SK-N-MC (cell line): ENCODE measurements around the gene CPXM2.

ENCODE experiments used
- DNase-seq: peaks from one replicate; pipeline ENCODE4 v3.0.0-alpha.2; 2011; ENCODE audit warnings: low read depth, low spot score
- H3K27ac ChIP-seq: fragments of 200-600 bp; sonication (generic); 2 replicates; pipeline ENCODE4 v1.5.1; 2016; ENCODE audit warnings: mixed run types
- H3K36me3 ChIP-seq: fragments of 200-600 bp; sonication (generic); 2 replicates; pipeline ENCODE4 v1.6.1; 2017; ENCODE audit warnings: antibody characterized with exemption, low read length, mixed read lengths; ENCODE audit not compliant: insufficient read depth
- H3K4me3 ChIP-seq: fragments of 200-600 bp; sonication (generic); 2 replicates; pipeline ENCODE4 v1.5.1; 2016
- H3K9ac ChIP-seq: fragments of 200-600 bp; sonication (generic); 2 replicates; pipeline ENCODE4 v1.8.0; 2017; ENCODE audit warnings: mixed run types, mixed read lengths; ENCODE audit not compliant: insufficient read length
- H3K9me3 ChIP-seq: fragments of 200-600 bp; sonication (generic); 2 replicates; pipeline ENCODE4 v1.6.1; 2017; ENCODE audit warnings: low read depth, mild to moderate bottlenecking, antibody characterized with exemption, low read length, moderate library complexity, mixed read lengths
- EZH2 ChIP-seq: fragments of 200-600 bp; sonication (generic); IDR thresholded peaks from one replicate; pipeline ENCODE4 v1.6.1; 2017; ENCODE audit warnings: antibody characterized with exemption
- FOXP2 ChIP-seq: optimal IDR thresholded peaks from 2 replicates; pipeline ENCODE3; 2011; ENCODE audit warnings: mild to moderate bottlenecking, moderate library complexity; ENCODE audit not compliant: insufficient read depth; ENCODE audit errors: extremely low read length, control extremely low read depth
- POLR2AphosphoS5 ChIP-seq: IDR thresholded peaks from 2 replicates; pipeline ENCODE4 v1.6.1; 2012; ENCODE audit warnings: mild to moderate bottlenecking, low read depth, low read length, borderline replicate concordance

CPXM2 gene

DNA sequence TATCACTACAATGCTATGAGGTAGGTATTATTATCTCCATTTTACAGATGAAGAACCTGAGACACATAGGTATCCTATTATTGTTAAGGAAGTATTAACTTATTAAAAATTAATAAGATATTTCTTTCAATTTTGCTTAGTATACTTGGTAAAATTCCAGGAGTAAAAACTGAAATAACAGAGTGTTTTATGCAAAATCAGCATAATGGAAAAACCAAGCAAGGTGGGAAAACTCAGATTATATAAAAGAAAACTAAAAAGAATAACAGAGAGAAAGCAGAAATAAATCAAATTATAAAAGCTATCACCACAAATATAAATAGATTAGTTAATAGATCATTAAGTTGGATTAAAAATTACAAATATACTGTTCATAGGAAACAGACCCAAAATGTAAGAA lies 82.0 kb downstream of the CPXM2 start:
- Histone ChIP-seq H3K9me3 (no peaks in the 10 kb centered on the region), H3K4me3 (no peak overlapping the region), H3K9ac (no peak overlapping the region), H3K36me3 (no peaks in the 10 kb centered on the region), H3K27ac (no peak overlapping the region)
- no peak for TF ChIP-seq FOXP2
- TF ChIP-seq POLR2AphosphoS5, result no peak
- TF ChIP-seq EZH2, result no peak
- DNase-seq, result no peak

DNA sequence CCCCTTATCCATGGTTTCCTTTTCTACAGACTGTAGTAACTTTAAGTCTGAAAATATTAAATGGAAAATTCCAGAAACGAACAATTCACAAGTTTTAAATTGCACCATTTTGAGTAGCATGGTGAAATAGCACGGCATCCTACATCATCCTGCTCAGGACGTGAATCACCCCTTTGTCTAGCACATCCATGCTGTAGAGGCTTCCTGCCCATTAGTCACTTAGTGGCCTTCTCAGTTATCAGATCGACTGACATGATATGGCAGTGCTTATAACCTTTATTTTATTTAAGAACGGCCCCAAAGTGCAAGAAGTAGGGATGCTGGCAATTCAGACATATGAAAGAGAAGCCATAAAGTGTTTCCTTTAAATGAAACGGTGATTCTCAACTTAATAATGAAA lies 82.7 kb downstream of the CPXM2 start:
- no peak overlapping the region for H3K27ac ChIP-seq
- H3K4me3 ChIP-seq, result no peak overlapping the region
- TF ChIP-seq EZH2 (no peak), FOXP2 (no peak), POLR2AphosphoS5 (no peak)
- no peaks in the 10 kb centered on the region for H3K9me3 ChIP-seq
- H3K9ac ChIP-seq, result no peak overlapping the region
- no peaks in the 10 kb centered on the region for H3K36me3 ChIP-seq
- DNase-seq, result no peak

DNA sequence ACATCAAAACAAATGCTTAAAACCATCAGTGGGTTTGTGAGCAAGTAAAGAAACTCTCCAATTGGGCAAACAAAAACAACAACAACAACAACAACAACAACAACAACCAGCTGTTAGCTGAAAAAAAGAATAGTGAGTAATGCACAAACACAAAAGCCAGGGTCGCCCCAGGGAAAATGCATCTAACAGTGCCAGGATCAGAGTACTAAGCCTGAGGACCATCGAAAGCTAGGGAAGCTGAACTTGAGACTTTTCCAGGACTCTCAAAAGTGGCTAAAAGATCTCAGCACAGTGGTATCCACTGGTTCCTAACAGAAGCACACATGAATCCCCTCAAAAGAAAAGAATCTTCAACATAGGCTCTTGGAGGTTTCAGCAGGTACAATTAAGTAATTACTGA lies 83.3 kb downstream of the CPXM2 start:
- no peaks in the 10 kb centered on the region for H3K9me3 ChIP-seq
- H3K4me3 ChIP-seq, result no peak overlapping the region
- no peak overlapping the region for H3K27ac ChIP-seq
- no peak for DNase-seq
- no peak overlapping the region for H3K9ac ChIP-seq
- TF ChIP-seq FOXP2, result no peak
- TF ChIP-seq POLR2AphosphoS5, result no peak
- no peak for TF ChIP-seq EZH2
- H3K36me3 ChIP-seq, result no peaks in the 10 kb centered on the region

DNA sequence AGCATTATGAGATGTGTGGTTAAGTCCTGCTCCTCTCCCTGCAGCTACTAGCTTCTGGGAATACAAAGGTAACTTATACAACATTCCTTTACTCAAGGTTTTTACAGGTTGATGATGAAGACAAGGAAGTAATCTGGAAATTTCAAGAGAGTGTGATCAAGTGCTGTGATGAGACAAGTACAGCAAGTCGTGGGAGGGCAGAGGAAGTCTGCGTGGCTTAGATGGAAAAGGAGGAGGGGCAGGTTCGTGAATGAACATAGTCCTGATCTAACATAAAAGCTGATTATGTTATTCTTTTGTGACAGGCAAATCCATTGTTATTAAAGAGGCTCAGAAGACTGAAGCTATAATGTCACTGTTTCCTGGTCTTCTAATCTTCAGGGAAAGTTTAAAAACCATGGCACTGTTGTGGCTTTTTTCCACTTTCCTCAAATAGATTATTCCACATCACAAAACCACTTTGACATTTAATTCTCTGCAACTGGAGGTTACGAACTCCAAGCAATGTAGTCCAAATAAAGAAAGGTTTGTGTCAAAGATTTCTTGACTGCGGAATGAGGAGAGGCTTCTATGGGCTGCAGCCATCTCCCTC lies 84.1 kb downstream of the CPXM2 start:
- TF ChIP-seq EZH2, result no peak
- no peak for TF ChIP-seq POLR2AphosphoS5
- TF ChIP-seq FOXP2, result no peak
- H3K9me3 ChIP-seq, result no peaks in the 10 kb centered on the region
- H3K4me3 ChIP-seq, result no peak overlapping the region
- H3K9ac ChIP-seq, result no peak overlapping the region
- H3K27ac ChIP-seq, result no peak overlapping the region
- DNase-seq, result no peak
- no peaks in the 10 kb centered on the region for H3K36me3 ChIP-seq

DNA sequence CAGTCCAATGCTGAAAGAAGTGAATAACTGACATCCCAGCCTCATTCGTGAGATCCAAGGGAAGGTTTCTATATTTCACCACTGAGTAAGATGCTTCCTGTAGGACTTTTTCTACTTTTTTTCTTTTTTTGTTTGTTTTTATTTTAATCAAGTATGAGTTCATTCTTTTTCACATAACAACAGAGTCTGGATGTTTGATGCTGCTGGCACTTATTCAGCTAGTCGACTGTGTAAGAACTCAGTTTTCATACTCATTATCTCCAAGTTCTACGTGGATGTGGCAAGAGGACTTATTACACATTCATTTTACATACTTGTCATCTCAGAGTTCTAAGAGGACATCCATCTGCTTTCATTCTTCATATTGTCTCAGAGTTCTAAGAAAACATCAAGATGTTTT lies 86.9 kb downstream of the CPXM2 start:
- no peak overlapping the region for H3K4me3 ChIP-seq
- H3K27ac ChIP-seq, result no peak overlapping the region
- H3K36me3 ChIP-seq, result no peaks in the 10 kb centered on the region
- no peaks in the 10 kb centered on the region for H3K9me3 ChIP-seq
- DNase-seq, result no peak
- TF ChIP-seq POLR2AphosphoS5, result no peak
- TF ChIP-seq EZH2, result no peak
- no peak for TF ChIP-seq FOXP2
- H3K9ac ChIP-seq, result no peak overlapping the region

DNA sequence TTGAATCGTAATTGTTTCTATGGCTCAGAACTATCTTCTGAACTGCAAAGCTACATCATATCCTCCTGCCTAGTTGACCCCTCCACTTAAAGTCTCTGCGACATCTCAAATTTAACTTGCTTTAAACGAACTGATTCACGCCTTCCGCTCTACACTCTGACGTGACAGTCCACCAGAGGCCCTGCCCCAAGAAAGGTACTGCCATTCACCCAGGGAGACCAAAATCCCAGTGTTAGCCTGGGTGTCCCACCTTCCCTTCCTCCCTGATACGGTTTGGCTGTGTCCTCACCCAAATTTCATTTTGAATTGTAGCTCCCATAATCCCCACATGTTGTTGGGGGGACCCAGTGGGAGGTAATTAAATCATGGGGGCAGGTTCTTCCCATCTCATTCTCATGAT lies 90.8 kb downstream of the CPXM2 start:
- H3K9ac ChIP-seq, result no peak overlapping the region
- no peak overlapping the region for H3K27ac ChIP-seq
- DNase-seq, result no peak
- no peaks in the 10 kb centered on the region for H3K36me3 ChIP-seq
- H3K9me3 ChIP-seq, result no peaks in the 10 kb centered on the region
- no peak overlapping the region for H3K4me3 ChIP-seq
- TF ChIP-seq FOXP2, result no peak
- TF ChIP-seq POLR2AphosphoS5, result no peak
- no peak for TF ChIP-seq EZH2

DNA sequence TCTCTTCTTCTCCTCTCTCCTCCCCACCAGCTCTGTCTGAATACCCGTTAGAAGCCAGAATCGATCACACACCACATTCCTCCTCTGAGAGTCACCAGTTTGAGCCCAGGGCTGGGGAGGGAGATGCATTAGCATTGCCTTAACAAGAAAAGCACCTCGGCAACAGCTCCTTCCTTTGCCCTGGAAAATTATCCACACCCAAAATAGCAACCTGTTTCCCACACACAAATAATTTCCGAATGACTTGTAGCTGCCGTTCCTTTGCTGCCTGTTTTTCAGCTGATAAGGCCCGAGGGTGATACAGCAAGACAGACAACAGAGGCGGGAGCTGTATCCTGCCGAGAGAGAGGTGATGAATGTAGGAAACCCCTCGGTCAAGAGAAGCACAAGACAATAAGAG lies 91.3 kb downstream of the CPXM2 start:
- H3K27ac ChIP-seq, result no peak overlapping the region
- TF ChIP-seq EZH2 (no peak), FOXP2 (no peak), POLR2AphosphoS5 (no peak)
- H3K9me3 ChIP-seq, result no peaks in the 10 kb centered on the region
- no peak overlapping the region for H3K4me3 ChIP-seq
- H3K9ac ChIP-seq, result no peak overlapping the region
- H3K36me3 ChIP-seq, result no peaks in the 10 kb centered on the region
- no peak for DNase-seq

DNA sequence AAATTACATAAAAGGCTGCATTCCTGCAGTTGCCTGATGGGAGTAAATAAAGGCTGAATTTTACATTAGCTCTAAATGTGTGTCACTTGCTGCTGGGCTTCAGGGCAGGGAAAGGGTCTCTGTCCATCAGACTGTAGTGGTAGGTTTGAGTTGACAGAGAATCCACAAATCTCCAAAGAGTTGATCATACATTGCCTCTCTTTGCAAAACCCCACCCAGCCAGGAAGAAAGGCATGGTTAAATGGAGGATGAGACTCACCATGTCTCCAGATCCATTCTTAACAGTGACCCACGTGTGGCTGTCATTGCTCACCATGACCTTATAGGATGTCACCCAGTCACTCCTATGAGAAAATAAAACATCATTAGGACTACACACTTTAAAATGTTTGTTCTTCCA lies 92.8 kb downstream of the CPXM2 start:
- no peak overlapping the region for H3K9ac ChIP-seq
- no peak for DNase-seq
- no peaks in the 10 kb centered on the region for H3K36me3 ChIP-seq
- no peaks in the 10 kb centered on the region for H3K9me3 ChIP-seq
- no peak overlapping the region for H3K4me3 ChIP-seq
- H3K27ac ChIP-seq, result no peak overlapping the region
- TF ChIP-seq FOXP2 (no peak), POLR2AphosphoS5 (no peak), EZH2 (no peak)

DNA sequence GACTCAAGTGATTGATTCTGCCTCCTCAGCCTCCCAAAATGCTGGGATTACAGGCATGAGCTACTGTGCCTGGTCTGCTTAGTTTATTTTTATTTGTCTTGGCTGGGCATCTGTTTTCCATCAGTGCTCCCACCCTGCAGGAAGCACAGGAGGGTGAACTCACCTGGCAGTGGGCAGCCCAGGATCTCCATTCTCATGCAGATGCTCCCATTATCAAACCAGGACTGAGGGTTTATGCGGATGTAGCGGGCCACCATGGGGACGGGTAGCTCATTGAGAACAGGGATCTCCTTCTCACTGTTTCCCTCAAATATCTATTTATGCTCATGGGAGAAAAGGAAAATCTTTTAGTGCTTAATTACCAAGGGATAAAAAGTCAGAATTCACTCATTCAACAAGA lies 93.8 kb downstream of the CPXM2 start:
- DNase-seq, result no peak
- no peaks in the 10 kb centered on the region for H3K36me3 ChIP-seq
- no peaks in the 10 kb centered on the region for H3K9me3 ChIP-seq
- no peak overlapping the region for H3K4me3 ChIP-seq
- H3K9ac ChIP-seq, result no peak overlapping the region
- H3K27ac ChIP-seq, result no peak overlapping the region
- TF ChIP-seq EZH2 (no peak), POLR2AphosphoS5 (no peak), FOXP2 (no peak)
